Measurements from ENCODE around the gene SRRM2.

- TF ChIP-seq CTCF (IDR thresholded peaks at IDR 0.05) (no peak), POLR2A (IDR thresholded peaks at IDR 0.05) (no peak), EP300 (IDR thresholded peaks at IDR 0.05) (no peak)
Observed at GRCh38 chr16:2707368-2708289, 44.8 kb upstream of the SRRM2 start.
